Fibroblast of skin of right biceps (primary cell): ENCODE measurements around the gene ATP6V0D1.
"Not testable (repeated sequence)": the region's sequence is repeated elsewhere in the genome, so short reads cannot be mapped to it uniquely, and the experiment has no call there.

ENCODE experiments used
- DNase-seq: peaks from one replicate; pipeline ENCODE4 v3.0.0-alpha.2; 2013

ATP6V0D1 gene

DNA sequence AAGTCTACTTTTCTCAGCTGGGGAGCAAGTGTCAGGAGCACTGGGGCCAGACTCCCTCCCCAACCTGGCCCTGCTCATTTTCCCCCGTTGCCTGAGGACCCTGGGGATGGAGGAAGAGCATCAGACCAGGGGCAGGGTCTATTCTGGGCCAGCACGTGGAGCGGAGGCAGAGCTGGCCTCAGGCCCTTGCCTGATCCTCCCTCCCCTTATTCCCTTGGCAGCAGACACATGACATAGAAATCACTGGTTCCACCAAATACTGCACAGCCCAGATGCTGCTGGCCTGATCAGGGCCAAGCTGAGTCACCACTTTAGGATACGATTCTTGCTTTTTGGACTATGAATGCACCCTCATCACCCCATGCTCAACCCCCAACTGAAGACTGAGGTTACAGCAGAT lies 18.1 kb upstream of the ATP6V0D1 start:
- DNase-seq, result no peak

DNA sequence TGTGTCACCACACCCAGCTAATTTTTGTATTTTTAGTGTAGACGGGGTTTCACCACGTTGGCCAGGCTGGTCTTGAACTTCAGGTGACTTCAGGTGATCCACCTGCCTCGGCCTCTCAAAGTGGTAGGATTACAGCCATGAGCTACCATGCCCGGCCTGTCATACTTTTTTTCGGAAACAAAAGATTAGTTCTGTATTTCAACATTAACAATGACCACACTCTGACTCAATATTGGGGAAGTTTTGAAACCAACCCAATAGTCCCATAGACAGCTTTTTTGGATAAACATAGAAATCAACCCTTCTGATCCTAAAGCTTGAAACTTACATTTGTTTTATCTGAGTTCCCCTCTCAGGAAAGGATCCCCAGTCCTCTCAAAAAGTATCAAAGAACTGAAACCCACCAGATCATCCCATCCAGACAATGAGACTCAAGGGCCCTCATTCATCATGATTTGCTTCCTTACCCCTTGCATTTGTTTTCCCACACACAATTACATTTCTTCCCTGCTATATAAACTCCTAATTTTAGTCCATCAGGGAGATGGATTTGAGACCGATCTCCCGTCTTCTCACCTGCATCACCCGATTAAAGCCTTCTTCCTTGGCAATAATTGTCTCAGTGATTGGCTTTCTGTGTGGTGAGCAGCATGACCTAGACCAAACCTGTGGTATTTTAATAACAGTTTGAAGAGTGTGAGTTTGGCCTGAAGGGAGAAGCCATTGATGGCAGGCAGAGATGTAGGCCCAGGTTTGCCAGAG lies 9.6 kb upstream of the ATP6V0D1 start:
- DNase-seq, result no peak

DNA sequence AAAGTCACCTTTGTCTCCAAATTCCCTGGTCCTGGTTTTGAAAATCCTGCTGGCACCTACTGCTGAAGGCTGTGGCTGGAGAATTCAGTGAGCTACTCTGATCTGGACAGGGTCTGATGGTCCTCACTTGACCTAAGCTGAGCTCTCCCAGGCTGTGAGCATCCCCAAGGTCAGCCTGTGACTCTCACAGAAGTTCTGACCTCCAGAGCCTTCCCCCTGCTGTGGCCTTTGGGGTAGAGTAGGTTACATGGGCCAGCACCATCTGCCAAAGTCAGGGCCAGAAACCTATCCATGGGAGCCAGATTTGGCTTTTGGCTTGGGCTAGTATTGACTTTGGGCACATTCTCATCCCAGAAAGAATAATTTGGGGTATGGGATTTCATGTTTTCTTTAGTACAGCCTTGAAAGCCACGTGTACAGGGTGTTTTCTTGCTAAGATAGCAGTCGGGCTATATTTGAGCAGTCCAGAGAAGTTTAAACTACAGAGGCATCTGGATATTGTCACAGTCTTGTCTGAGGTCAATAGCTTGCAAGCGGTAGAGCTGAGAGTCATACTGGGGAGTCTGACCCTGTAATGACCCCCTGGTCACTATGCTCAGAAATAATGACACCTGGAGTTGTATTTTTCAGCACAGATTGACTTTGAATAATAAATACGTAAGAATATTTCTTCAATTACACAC lies 8.6 kb upstream of the ATP6V0D1 start:
- no peak for DNase-seq

DNA sequence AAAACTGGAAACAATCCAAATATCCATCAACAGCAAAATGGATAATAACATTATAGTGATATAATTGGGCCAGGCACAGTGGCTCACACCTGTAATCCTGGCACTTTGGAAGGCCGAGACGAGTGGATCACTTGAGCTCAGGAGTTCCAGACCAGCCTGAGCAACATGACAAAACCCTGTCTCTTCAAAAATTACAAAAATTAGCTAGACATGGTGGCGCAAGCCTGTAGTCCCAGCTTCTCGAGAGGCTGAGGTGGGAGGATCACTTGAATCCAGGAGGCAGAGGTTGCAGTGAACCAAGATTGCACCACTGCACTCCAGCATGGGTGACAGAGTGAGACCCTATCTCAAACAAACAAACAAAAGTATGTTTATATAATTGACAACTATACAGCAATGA lies 6.6 kb upstream of the ATP6V0D1 start:
- not testable (repeated sequence) for DNase-seq

DNA sequence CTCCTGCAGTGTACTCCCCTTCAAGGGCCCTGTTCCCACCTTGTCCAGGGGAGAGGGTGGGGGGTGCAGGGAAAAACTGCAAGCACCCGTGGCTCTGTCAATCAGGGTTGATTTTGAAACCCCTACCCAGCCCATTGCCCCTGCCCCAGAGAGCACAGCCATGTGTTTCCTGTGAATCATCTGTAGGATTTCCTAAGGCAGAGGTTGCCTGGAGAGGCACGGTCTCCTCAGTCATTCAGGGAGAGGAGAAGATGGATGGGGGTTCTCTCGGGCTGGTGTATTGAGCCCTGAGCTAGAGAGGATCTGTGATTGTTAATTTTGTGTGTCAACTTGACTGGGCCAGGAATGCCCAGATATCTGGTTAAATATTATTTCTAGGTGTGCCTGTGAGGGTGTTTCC lies 5.8 kb upstream of the ATP6V0D1 start:
- DNase-seq, result no peak

DNA sequence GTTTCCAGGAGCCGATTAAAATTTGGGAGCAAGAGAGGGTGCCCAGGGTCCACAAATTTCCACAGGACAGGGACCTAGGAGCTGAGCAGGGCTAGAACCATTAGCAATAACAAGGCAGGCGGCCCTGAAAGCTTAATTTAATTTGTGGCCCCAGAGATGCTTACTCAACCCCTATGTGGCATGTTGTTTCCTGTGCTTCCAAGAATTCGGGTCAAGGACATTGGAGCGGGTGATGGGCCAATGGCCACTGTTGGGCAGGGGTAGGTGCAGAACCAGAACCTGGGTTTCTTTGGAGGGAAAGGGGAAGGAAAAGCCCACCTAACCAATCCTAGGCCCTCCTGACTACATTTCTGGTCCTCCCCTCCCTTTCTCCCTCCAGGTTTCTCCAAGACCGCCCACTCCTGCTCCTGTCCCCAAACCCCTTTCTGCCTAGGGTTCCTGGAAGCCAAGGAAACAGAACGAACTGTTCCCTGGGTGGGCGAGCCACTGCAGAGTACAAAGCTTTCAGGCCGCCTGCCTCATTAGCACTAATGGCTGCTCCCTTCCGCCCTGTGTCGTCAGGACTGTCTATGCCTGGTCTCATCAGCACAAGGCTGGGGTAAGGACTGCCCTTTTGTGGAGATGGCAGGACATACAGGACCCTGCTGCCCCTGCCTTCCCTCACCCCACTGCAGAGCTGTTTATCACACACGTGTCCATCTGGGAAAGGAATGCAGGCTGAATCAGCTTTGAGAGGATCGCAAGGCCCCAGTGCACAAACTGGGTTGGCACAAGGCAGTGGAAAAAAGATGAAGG lies 3.0 kb upstream of the ATP6V0D1 start:
- no peak for DNase-seq

DNA sequence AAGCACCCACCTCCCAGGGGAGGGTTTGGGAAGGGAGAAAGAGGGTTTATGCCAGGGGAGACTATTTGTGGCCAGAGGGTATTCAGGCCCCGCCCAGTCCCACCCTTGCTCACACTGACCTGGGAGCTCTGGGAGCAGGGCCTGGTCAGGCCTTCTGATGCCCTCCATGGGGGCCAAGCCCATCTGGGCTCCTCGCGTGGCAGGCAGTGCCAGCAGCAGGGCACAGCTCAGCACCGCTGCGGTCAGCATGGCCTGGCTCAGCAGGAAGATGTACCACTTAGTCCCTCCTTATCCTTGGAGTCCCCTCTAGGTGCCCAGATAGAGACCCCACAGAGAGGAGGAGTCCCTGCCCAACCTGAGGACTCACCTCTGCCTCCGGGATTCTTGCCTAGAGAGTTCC lies 2.2 kb upstream of the ATP6V0D1 start, which contains the start of gene AGRP:
TSS of gene AGRP (minus strand) at position 398 of the 400 bp plus-strand sequence. CDS start at position 249, 149 bp downstream.
- DNase-seq, result no peak

DNA sequence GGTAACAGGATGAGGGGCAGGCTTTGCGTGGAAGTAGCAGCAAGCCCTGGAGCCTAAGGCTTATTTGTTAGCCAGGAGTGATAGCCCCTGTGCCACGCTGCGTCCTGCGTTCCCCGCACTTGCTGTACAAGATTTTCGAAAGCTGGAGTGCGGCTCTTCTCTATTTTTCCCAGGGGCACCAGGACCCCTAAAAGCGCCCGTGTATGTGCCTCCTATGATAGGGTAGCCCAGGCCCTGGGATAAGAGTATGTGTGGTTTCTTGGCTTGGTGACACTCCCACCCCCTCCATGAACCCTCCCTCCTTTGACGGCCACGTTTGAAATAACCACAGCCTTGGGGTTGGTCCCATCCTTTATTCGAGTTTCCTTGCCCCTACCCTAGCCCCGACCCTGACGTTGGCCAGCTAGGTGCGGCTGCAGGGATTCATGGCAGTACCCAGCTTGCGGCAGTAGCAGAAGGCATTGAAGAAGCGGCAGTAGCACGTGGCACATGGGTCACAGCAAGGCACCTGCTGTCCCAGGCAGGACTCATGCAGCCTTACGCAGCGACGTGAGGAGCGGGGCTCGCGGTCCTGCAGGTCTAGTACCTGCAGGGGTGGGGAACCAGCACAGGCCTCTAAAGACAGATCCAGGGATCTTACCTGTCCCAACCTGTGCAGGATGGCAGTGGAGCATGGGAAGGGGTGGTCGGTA lies 1.4 kb upstream of the ATP6V0D1 start:
- DNase-seq, result no peak

DNA sequence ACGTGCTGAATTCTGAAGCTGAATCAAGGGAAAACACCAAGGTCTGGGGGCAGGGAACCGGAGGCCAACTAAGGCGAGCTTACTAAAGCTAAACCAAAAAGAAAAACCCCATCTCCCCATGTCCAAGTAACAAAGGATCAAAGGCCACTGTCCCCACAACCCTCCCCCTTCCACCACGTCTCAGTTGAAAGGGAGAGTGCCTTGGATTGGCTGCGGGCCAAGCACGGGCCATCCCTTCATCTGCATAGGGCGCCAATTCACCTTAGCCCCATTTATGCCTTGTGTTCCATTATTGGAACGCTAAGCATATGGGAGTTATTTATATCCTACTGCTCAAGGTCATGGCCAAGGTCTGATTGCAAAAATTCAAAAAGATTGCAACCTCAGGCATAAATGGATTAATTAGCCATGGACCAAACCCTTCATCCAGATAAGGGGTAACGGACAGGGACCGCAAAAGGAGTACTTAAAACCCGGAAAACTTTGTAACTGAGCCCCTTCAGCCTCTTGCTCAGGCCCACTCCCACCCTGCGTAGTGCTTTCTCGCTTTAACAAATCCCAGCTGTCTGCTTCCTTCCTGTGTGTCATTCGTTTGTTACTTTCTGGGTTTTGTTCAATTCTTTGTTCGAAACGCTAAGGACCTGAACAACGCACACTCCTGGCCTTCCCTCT lies 740 bp upstream of the ATP6V0D1 start:
- DNase-seq, result peak; percentile 38

DNA sequence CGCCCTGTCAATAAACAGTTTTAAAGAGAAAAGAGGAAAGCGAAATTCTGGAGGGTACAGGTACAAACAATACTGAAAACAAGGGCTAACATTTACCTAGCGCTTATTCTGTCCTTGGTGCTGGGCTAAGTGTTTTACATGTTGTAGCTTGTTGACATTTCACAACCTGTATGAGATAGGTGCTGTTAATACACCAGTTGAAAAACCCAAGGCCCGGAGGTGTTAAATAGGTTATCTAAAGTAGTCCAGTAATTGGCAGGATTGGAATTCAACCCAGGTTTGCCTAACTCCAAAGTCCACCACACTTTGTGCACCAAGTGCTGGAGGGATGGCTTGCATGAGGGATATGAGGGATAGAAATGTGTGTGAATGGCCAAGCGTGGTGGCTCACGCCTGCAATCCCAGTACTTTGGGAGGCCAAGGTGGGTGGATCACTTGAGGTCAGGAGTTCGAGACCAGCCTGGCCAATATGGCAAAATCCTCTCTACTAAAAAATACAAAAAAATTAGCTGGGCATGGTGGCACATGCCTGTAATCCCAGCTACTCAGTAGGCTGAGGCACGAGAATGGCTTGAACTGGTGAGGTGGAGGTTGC lies 2.9 kb downstream of the ATP6V0D1 start:
- no peak for DNase-seq

DNA sequence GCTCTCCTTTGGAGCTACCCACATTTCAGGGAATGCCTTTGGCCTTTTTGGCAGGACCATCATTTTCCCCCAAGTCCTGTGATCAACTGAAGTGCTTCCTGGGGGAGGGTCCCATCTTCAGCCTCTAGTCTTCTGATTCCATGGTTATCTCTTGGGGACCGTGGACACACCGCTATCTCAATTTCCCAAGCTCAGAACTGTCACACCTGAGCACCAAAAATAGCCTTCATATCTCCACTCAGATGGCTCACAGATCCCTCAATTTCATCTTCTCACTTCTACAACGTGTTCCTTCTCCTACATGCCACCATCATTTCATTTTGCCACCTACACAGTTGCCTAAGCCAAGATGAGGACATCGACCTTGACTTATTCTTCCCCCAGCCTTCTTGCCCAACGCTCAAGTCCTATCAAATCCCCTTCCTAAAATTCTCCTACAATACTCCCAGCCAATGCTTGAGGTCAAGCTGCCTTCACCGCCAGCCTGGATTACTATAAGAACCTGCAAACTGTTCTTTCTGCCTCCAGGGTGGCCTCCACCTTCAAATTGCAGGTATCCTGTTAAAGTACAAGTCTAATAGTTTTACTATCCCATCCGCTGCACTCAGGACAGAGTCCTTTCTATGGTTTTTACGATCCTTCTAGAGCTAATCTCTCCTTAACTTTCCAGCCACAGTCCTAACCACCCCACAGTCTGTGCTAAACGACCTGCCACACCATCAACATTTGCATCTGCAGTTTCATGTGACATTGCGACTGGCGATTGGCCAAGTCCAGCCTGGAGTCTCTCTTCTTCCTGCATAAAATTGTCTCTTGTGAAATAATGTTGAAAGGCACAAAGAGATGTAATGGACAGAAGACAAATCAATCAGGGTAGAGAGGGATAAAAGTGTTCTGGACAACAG lies 6.2 kb downstream of the ATP6V0D1 start:
- no peak for DNase-seq

DNA sequence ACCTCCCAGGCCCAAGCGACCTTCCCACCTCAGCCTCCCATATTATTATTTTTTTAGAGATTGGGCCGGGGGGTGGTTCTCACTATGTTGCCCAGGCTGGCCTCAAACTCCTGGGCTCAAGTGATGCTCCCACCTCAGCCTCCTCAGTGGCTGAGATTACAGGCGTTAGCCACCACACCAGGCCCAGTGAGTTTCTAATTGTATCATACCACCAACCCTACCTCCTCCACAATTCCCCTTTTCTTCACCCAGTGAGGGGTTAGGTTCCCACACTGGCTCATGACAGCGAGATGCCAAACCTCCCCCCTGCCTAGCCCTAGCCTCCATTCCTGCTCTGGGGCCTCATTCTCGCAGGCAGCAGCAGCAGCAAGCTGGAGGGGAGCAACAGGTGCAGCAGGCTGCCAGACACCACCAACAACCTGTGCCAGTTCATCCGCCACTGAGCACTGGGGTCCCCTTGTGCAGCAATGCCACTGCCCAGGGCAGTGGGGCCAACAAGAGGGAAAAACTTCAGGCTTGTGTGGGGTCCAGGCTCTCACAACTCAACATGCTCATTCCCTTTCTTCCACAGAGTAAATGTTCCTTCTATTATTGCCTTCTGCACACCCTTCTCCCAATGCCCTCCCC lies 9.1 kb downstream of the ATP6V0D1 start:
- DNase-seq, result no peak

DNA sequence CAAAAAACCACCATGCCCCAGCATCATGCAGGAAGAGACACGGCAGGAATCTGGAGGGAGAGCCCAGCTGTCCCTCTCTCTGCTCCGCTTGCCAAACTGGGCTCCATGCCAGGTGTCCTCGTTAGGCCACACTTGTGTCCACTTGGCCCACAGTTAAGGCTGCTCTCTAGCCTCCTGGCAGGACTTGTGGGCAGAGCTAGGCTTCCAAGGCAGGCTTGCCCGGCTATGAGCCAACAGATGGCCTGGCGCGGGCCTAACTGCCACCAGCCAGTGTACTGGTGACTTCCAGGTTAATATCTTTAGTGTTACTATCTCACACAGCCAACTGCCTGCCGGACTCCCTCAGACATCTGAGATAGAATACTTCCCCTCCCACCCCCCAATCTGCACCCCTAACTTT lies 10.6 kb downstream of the ATP6V0D1 start:
- DNase-seq, result no peak

DNA sequence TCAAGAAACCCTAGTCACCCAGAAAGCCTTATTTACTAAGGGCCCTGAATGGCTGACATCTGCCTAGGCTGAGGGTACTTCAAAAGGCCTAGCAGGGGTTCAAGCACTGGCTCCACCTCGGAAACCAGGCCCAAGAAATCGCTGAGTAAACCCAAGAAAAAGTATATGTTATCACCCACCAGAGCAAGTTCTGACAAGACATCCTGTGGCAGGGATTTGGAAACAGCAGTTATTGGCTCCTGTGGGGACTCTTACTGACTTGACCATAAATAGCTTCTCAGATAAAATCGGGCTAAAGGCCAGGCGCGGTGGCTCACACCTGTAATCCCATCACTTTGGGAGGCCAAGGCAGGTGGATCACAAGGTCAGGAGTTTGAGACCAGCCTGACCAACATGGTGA lies 12.2 kb downstream of the ATP6V0D1 start:
- DNase-seq, result no peak

DNA sequence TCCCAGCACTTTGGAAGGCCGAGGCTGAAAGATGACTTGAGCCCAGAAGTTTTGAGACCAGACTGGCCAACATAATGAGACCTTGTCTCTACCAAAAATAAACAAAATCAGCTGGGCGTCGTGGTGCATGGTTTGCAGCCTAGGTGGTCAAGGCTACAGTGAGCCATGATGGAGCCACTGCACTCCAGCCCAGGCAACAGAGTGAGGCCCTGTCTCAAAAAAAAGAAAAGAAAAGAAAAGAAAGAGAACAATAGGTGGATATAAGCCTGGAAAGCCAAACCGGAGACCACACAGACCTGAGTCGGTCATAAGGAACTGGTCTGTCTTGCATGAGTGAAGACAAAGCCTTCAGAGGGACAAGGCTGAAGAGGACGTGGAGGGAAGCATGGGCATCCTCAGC lies 14.4 kb downstream of the ATP6V0D1 start:
- DNase-seq, result no peak

DNA sequence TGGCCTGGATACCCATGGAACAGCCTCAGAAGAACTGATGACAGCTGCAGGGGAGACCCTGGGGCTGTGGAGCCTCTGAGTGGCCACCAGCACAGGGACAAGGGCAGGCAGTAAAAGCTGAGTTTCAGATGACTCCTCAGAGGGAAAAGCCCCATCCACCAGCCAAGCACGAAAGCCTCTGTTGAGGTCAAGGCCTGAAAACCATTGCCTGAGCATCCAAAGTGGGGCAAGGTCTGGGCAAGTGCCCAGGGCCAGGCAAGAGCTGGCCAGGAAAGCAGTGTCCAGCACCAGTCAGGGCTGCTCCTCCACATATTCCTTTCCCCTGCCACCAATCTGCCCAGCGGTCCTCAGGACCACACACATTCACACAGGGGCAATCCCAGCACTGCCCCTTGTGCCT lies 16.4 kb downstream of the ATP6V0D1 start:
- DNase-seq, result no peak

DNA sequence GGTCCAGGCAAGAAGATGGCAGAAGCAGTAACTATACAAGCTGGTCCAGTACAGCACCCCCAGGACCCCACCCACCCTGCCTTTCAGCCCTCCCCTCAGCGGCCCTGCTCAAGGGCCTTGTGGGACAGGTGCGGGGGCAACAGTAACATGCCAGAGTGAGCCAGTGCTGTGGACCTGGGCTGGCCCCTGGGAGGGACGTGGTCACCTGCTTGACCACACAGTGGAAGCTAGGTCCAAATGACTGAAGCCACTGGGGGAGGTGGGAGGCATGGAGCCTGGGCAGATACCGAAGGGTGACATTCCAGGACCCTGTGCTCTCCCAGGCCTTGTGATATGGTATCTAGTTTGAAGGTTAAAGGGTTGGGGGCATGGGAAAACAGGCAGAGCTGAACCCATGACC lies 17.3 kb downstream of the ATP6V0D1 start:
- no peak for DNase-seq

DNA sequence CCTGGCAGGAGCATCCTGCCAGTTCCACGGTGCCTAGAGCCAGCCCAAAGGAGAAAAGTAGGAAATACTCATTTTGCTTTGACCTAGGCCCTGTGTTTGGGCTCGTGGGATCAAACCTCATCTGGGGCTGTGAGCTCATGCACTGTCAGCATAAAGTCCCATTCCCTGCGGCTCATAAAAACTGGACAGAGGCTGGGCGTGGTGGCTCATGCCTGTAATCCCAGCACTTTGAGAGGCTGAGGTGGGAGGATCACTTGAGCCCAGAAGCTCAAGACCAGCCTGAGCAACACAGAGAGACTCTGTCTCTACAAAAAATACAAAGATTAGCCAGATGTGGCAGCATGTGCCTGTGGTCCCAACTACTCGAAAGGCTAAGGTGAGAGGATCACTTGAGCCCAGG lies 17.9 kb downstream of the ATP6V0D1 start:
- no peak for DNase-seq

DNA sequence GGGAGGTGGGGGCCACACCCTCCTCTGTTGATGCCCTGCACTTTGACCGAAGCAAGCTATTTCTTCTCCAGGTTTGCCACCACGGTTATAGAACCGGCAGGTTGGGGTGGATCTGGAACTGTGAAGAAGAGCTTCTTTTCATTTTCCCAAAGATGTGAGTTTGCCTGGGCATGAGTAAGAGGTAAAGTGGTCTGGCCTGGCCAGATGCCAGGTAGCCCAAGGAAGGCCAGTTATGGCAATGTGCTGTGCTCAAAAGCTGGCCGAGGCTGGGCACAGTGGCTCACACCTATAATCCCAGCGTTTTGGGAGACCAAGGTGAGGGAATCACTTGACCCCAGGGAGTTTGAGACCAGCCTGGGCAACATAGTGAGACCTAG lies 18.7 kb downstream of the ATP6V0D1 start:
- DNase-seq, result no peak

DNA sequence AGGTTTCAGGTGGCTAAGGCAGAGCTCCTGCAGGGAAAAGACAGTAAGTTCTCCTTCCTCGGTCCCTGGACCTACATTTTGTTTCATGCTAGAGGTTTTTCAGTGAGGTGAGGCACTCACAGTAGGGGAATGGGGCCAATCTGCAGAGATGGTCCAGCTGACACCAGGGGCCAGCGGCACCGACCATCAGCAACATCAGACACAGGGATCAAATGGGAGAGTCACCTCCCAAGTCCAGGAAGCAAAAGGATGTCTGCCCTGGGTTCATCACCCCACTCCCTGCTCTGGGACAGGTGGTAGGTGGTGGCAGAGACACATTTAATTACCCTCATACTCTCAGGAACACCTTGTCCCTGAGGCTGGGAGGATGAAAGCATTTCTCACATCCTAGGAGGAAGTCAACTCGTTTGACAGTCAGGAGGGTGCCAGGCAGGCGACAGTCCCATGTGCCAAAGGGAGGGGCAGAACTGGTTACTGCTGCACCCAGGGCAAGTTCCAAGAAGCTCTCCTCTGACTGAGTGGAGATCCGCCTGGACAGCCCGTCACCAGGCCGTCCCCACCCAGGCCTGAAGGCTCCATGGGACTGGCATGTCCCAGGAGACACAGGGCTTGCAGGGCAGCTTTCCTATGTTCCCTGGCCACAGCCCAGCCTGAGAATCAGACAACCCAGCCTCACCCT lies 19.2 kb downstream of the ATP6V0D1 start:
- DNase-seq, result no peak
